ENCODE data around the gene CHMP4B.
A peak's percentile ranks its signal among the peaks of the same experiment; 100 is the strongest.

Gene CHMP4B

DNA sequence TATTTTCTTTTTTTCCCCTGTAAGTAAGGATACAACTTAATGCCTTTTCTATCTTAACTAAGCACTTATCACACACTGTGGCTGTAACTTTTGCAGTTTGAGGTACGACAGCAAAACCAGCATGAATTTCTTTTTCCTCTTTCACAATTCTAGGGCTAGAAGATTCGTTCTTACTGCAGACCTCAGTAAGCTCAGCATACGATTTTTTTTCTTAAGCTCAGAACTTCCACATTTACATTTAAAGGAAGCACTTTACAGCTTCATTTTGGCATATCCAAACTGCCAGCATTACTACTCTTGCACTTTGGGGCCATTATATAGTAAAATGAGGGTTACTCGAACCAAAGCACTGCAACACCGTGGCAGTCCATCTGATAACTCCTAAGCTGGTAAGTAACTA lies 889 bp upstream of the CHMP4B start:
- H3K4me3 ChIP-seq (ENCODE audit: low read length) = no peak overlapping the region
- H3K79me2 ChIP-seq (ENCODE audit: low read length) = peaks cover 51% of the 10 kb centered on the region
- peak overlapping the region; percentile 0; the same call in 1 of the 2 replicates for H2AFZ ChIP-seq (ENCODE audit: low read length)
- no peak for DNase-seq
- H3K27me3 ChIP-seq (replicated peaks; ENCODE audit: insufficient read depth, low read length) = no peaks in the 10 kb centered on the region
- H3K4me1 ChIP-seq (ENCODE audit: low read length) = peaks cover 7% of the 10 kb centered on the region; the same call in 1 of the 2 replicates
- H3K9me2 ChIP-seq (replicated peaks; ENCODE audit: insufficient read depth, low read length) = no peaks in the 10 kb centered on the region
- no peaks in the 10 kb centered on the region for H3K36me3 ChIP-seq (replicated peaks; ENCODE audit: insufficient read depth, low read length)
- H3K9ac ChIP-seq (ENCODE audit: low read length) = no peak overlapping the region
- no peaks in the 10 kb centered on the region for H3K9me3 ChIP-seq (replicated peaks; ENCODE audit: insufficient read depth, low read length)
- H3K4me2 ChIP-seq (ENCODE audit: low read depth, low read length) = peak overlapping the region; percentile 21; the same call in 1 of the 2 replicates
- TF ChIP-seq EZH2phosphoT487 (IDR thresholded peaks at IDR 0.05; ENCODE audit: low read length) (no peak), EZH2 (optimal IDR thresholded peaks at IDR 0.05; ENCODE audit: low read depth, low read length) (no peak), CTCF (IDR thresholded peaks at IDR 0.05; ENCODE audit: low read length) (no peak)
- H4K20me1 ChIP-seq (ENCODE audit: insufficient read depth, low read length) = no peaks in the 10 kb centered on the region
- peaks cover 38% of the 10 kb centered on the region for H3F3A ChIP-seq (ENCODE audit: insufficient read depth, low read length)
- H3K27ac ChIP-seq (ENCODE audit: low read length) = no peak overlapping the region

DNA sequence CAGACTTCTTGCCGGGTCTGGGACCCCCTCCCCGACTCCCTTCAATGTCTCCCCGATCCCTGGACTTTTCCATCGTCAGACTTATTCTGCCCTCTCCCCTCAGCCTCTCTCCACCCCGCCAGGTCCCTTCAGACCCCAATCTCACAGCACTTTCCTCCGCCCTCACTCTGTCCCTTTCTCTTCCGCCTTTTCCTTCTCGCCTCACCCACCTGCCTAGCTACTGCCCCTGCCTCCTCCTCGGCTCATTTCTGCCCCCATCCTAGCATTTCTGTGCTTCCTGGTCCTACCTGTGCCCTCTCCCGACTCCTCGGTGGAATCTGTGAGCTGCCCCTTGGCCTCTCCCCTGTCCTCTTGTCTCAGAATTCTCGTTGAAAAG lies 616 bp downstream of the CHMP4B start:
- TF ChIP-seq EZH2phosphoT487 (IDR thresholded peaks at IDR 0.05; ENCODE audit: low read length) (no peak), CTCF (IDR thresholded peaks at IDR 0.05; ENCODE audit: low read length) (no peak), EZH2 (optimal IDR thresholded peaks at IDR 0.05; ENCODE audit: low read depth, low read length) (no peak)
- H3K4me1 ChIP-seq (ENCODE audit: low read length) = peaks cover 22% of the 10 kb centered on the region
- H2AFZ ChIP-seq (ENCODE audit: low read length) = no peak overlapping the region
- peak overlapping the region; percentile 80 for H3K4me2 ChIP-seq (ENCODE audit: low read depth, low read length)
- peak overlapping the region; percentile 93 for H3K9ac ChIP-seq (ENCODE audit: low read length)
- no peaks in the 10 kb centered on the region for H3K27me3 ChIP-seq (replicated peaks; ENCODE audit: insufficient read depth, low read length)
- peaks cover 66% of the 10 kb centered on the region for H3K79me2 ChIP-seq (ENCODE audit: low read length)
- no peaks in the 10 kb centered on the region for H3K9me3 ChIP-seq (replicated peaks; ENCODE audit: insufficient read depth, low read length)
- H3K4me3 ChIP-seq (ENCODE audit: low read length) = peak overlapping the region; percentile 91
- no peaks in the 10 kb centered on the region for H4K20me1 ChIP-seq (ENCODE audit: insufficient read depth, low read length)
- H3K36me3 ChIP-seq (replicated peaks; ENCODE audit: insufficient read depth, low read length) = no peaks in the 10 kb centered on the region
- peak overlapping the region; percentile 88 for H3K27ac ChIP-seq (ENCODE audit: low read length)
- no peak for DNase-seq
- peaks cover 53% of the 10 kb centered on the region for H3F3A ChIP-seq (ENCODE audit: insufficient read depth, low read length)
- no peaks in the 10 kb centered on the region for H3K9me2 ChIP-seq (replicated peaks; ENCODE audit: insufficient read depth, low read length)

GRCh38 chr20:33812152-33812849 lies 1.2 kb downstream of the CHMP4B start:
- Histone ChIP-seq H2AFZ (ENCODE audit: low read length) (no peak overlapping the region), H3K4me1 (ENCODE audit: low read length) (peaks cover 27% of the 10 kb centered on the region), H3K9me3 (replicated peaks; ENCODE audit: insufficient read depth, low read length) (no peaks in the 10 kb centered on the region), H3K4me3 (ENCODE audit: low read length) (peak overlapping the region; percentile 91), H4K20me1 (ENCODE audit: insufficient read depth, low read length) (no peaks in the 10 kb centered on the region), H3K9ac (ENCODE audit: low read length) (peak overlapping the region; percentile 93), H3K9me2 (replicated peaks; ENCODE audit: insufficient read depth, low read length) (no peaks in the 10 kb centered on the region), H3K27me3 (replicated peaks; ENCODE audit: insufficient read depth, low read length) (no peaks in the 10 kb centered on the region), H3K27ac (ENCODE audit: low read length) (peak overlapping the region; percentile 88), H3K36me3 (replicated peaks; ENCODE audit: insufficient read depth, low read length) (no peaks in the 10 kb centered on the region), H3K79me2 (ENCODE audit: low read length) (peaks cover 71% of the 10 kb centered on the region), H3K4me2 (ENCODE audit: low read depth, low read length) (peak overlapping the region; percentile 80), H3F3A (ENCODE audit: insufficient read depth, low read length) (peaks cover 58% of the 10 kb centered on the region)
- DNase-seq = peak; percentile 35
- no peak for TF ChIP-seq EZH2 (optimal IDR thresholded peaks at IDR 0.05; ENCODE audit: low read depth, low read length)
- no peak for TF ChIP-seq EZH2phosphoT487 (IDR thresholded peaks at IDR 0.05; ENCODE audit: low read length)
- TF ChIP-seq CTCF (IDR thresholded peaks at IDR 0.05; ENCODE audit: low read length) = no peak
